HUES6 (cell line): ENCODE results near the gene TMEM185A.
"Not testable (repeated sequence)": the region's sequence is repeated elsewhere in the genome, so short reads cannot be mapped to it uniquely, and the experiment has no call there.

Experiments
- H3K27ac ChIP-seq: 2 replicates; pipeline ENCODE4 v1.7.0; 2013; ENCODE audit warnings: low read depth, mild to moderate bottlenecking, low read length, inconsistent platforms
- H3K27me3 ChIP-seq: 2 replicates; pipeline ENCODE4 v1.6.1; 2013; ENCODE audit warnings: low read length; ENCODE audit not compliant: control insufficient read depth, insufficient read depth
- H3K36me3 ChIP-seq: 2 replicates; pipeline ENCODE4 v1.6.1; 2013; ENCODE audit warnings: low read length; ENCODE audit not compliant: control insufficient read depth, insufficient read depth
- H3K4me1 ChIP-seq: 2 replicates; pipeline ENCODE4 v1.6.1; 2013; ENCODE audit warnings: low read length; ENCODE audit not compliant: control insufficient read depth, insufficient read depth
- H3K4me3 ChIP-seq: 2 replicates; pipeline ENCODE4 v1.5.1; 2013; ENCODE audit warnings: low read depth, low read length
- H3K9ac ChIP-seq: one replicate; pipeline ENCODE4 v1.6.1; 2013; ENCODE audit warnings: mild to moderate bottlenecking, low read length
- H3K9me3 ChIP-seq: 2 replicates; pipeline ENCODE4 v1.6.1; 2013; ENCODE audit warnings: low read depth, low read length; ENCODE audit not compliant: control insufficient read depth, insufficient read depth

Gene TMEM185A

GRCh38 chrX:149626829-149627228, 4.8 kb downstream of the TMEM185A start:
- H3K4me1 ChIP-seq, result peaks cover 60% of the 10 kb centered on the region
- H3K36me3 ChIP-seq, H3K4me3 ChIP-seq, H3K27ac ChIP-seq, H3K9ac ChIP-seq, H3K9me3 ChIP-seq, H3K27me3 ChIP-seq: not testable (repeated sequence)

GRCh38 chrX:149619662-149620061, 11.9 kb downstream of the TMEM185A start:
- not testable (repeated sequence) for H3K9me3 ChIP-seq

GRCh38 chrX:149618871-149619270, 12.7 kb downstream of the TMEM185A start:
- peaks cover 4% of the 10 kb centered on the region; the same call in 1 of the 2 replicates for H3K36me3 ChIP-seq
- H3K27me3 ChIP-seq, result no peaks in the 10 kb centered on the region
- no peak overlapping the region for H3K27ac ChIP-seq
- peaks cover 2% of the 10 kb centered on the region; the same call in 1 of the 2 replicates for H3K4me1 ChIP-seq
- peaks cover 8% of the 10 kb centered on the region; the same call in 1 of the 2 replicates for H3K9me3 ChIP-seq
- no peak overlapping the region for H3K9ac ChIP-seq
- H3K4me3 ChIP-seq, result no peak overlapping the region

More at GRCh38 chrX:149619662-149620061, 11.9 kb downstream of the TMEM185A start:
- not testable (repeated sequence) for H3K4me1 ChIP-seq, H3K27ac ChIP-seq, H3K9ac ChIP-seq, H3K36me3 ChIP-seq, H3K4me3 ChIP-seq, H3K27me3 ChIP-seq

- no peak overlapping the region for H3K4me3 ChIP-seq
- H3K36me3 ChIP-seq, result peaks cover 15% of the 10 kb centered on the region
- no peaks in the 10 kb centered on the region for H3K27me3 ChIP-seq
- no peak overlapping the region for H3K9ac ChIP-seq
- no peak overlapping the region for H3K27ac ChIP-seq
- 0 out of 2 replicates have a peak, but pooled peaks cover 4% of the 10 kb centered on the region for H3K4me1 ChIP-seq
- 0 out of 2 replicates have a peak, but pooled peaks cover 3% of the 10 kb centered on the region for H3K9me3 ChIP-seq
Observed at GRCh38 chrX:149611623-149612175, 19.9 kb downstream of the TMEM185A start.

- H3K4me1 ChIP-seq, result peaks cover 4% of the 10 kb centered on the region; the same call in 1 of the 2 replicates
- peaks cover 22% of the 10 kb centered on the region for H3K36me3 ChIP-seq
- no peak overlapping the region for H3K4me3 ChIP-seq
- H3K9ac ChIP-seq, result no peak overlapping the region
- H3K9me3 ChIP-seq, result 0 out of 2 replicates have a peak, but pooled peaks cover 3% of the 10 kb centered on the region
- no peak overlapping the region for H3K27ac ChIP-seq
- H3K27me3 ChIP-seq, result no peaks in the 10 kb centered on the region; the same call in 1 of the 2 replicates
Observed at GRCh38 chrX:149610511-149610910, 21.1 kb downstream of the TMEM185A start.

- no peaks in the 10 kb centered on the region for H3K9me3 ChIP-seq
- H3K4me1 ChIP-seq, result peaks cover 4% of the 10 kb centered on the region; the same call in 1 of the 2 replicates
- H3K4me3 ChIP-seq, result no peak overlapping the region
- no peak overlapping the region for H3K27ac ChIP-seq
- H3K27me3 ChIP-seq, result no peaks in the 10 kb centered on the region; the same call in 1 of the 2 replicates
- no peak overlapping the region for H3K9ac ChIP-seq
- peaks cover 44% of the 10 kb centered on the region for H3K36me3 ChIP-seq
Observed at GRCh38 chrX:149607699-149608098, 23.9 kb downstream of the TMEM185A start.

- not testable (repeated sequence) for H3K9me3 ChIP-seq, H3K4me1 ChIP-seq, H3K9ac ChIP-seq, H3K27me3 ChIP-seq, H3K4me3 ChIP-seq, H3K27ac ChIP-seq
- H3K36me3 ChIP-seq, result peaks cover 50% of the 10 kb centered on the region
Observed at GRCh38 chrX:149605248-149605885, 26.2 kb downstream of the TMEM185A start.

GRCh38 chrX:149598603-149599002, 33.0 kb downstream of the TMEM185A start:
- H3K9me3 ChIP-seq, H3K27me3 ChIP-seq, H3K4me1 ChIP-seq, H3K4me3 ChIP-seq, H3K9ac ChIP-seq, H3K27ac ChIP-seq: not testable (repeated sequence)
- H3K36me3 ChIP-seq, result peaks cover 14% of the 10 kb centered on the region; the same call in 1 of the 2 replicates

- H3K9me3 ChIP-seq, H3K9ac ChIP-seq, H3K27ac ChIP-seq, H3K4me3 ChIP-seq, H3K36me3 ChIP-seq, H3K4me1 ChIP-seq, H3K27me3 ChIP-seq: not testable (repeated sequence)
Observed at GRCh38 chrX:149595943-149596342, 35.6 kb downstream of the TMEM185A start.

- not testable (repeated sequence) for H3K36me3 ChIP-seq, H3K9me3 ChIP-seq, H3K27ac ChIP-seq, H3K4me3 ChIP-seq, H3K9ac ChIP-seq, H3K4me1 ChIP-seq, H3K27me3 ChIP-seq
Observed at GRCh38 chrX:149595214-149595613, 36.4 kb downstream of the TMEM185A start, which contains the start of gene HSFX2. Gene HSFX2, minus strand, starts transcription at chrX:149595314. Its CDS starts 614 bp downstream, at chrX:149594700.

GRCh38 chrX:149590993-149591392, 40.6 kb downstream of the TMEM185A start:
- not testable (repeated sequence) for H3K9me3 ChIP-seq, H3K27me3 ChIP-seq, H3K36me3 ChIP-seq, H3K9ac ChIP-seq, H3K4me3 ChIP-seq, H3K4me1 ChIP-seq, H3K27ac ChIP-seq
